Stimulated activated effector memory CD8-positive, alpha-beta T cell treated with anti-CD3 and anti-CD28 coated beads, Interleukin-12 subunit alpha, Interleukin-12 subunit beta, amount 100 ng/mL, for 72 hours (primary cell): Measurements from ENCODE around the gene PLOD3.
"Not testable (repeated sequence)": the region's sequence is repeated elsewhere in the genome, so short reads cannot be mapped to it uniquely, and the experiment has no call there.

Experiments
- ATAC-seq: fragments of 150-1000 bp; cut with Tn5 transposase; 2 replicates; pipeline ENCODE4 v1.10.0; 2021
- DNase-seq, 2 donors: peaks; one replicate each; pipeline ENCODE4 v3.0.0; 2021 to 2022; ENCODE audit warnings: low spot score in 2 of 2
- H3K27ac Mint-ChIP-seq: one replicate; pipeline ENCODE4 v1.8.0; 2022; ENCODE audit warnings: mild to moderate bottlenecking, mixed read lengths
- H3K36me3 Mint-ChIP-seq: one replicate; pipeline ENCODE4 v1.8.0; 2022; ENCODE audit warnings: mild to moderate bottlenecking, mixed read lengths
- H3K4me1 Mint-ChIP-seq: one replicate; pipeline ENCODE4 v1.8.0; 2022; ENCODE audit warnings: mixed read lengths
- H3K4me3 Mint-ChIP-seq: one replicate; pipeline ENCODE4 v1.8.0; 2022; ENCODE audit warnings: mild to moderate bottlenecking, mixed read lengths
- H3K9me3 Mint-ChIP-seq: one replicate; pipeline ENCODE4 v1.8.0; 2022; ENCODE audit warnings: mixed read lengths

The PLOD3 gene

DNA sequence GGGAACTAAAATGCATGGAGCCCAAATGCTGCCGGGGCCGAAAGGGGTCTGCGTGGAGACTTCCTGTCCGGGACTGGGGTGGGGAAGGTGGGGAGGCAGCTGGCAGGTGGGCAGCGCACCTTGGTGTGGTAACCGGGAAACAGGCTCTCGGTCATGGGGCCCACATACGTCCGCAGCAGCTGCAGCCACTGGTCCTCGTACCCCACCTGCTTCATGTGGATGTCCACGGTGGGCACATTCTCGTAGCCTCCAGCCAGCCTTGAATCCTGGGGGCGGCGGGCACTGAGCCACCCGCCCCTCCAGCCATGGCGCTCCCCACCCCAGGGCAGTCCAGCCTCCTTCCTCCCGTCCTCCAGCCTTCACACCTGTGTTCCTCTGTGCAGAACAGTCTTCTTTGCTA lies 9.9 kb downstream of the PLOD3 start:
- no peak overlapping the region for H3K27ac Mint-ChIP-seq
- ATAC-seq (no peak), DNase-seq (no peak)
- peaks cover 44% of the 10 kb centered on the region for H3K36me3 Mint-ChIP-seq
- peaks cover 7% of the 10 kb centered on the region for H3K4me1 Mint-ChIP-seq
- no peak overlapping the region for H3K4me3 Mint-ChIP-seq
- H3K9me3 Mint-ChIP-seq: no peaks in the 10 kb centered on the region

DNA sequence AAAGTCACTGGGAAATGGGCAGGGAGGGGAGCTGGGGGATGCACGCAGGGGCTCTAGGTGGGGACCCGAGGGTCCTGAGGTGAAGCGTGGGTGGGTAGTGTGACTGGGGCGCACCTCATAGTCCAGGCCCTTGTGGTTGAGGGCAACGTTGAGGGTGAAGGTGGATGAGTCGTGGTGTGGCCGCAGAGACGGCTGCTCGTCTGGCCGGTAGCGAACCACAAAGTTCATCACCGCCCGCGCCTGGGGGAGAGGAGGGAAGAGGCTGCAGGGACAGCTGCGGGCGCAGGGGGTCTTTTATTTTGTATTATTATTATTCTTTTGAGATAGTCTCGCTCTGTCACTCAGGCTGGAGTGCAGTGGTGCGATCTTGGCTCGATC lies 10.7 kb downstream of the PLOD3 start:
- DNase-seq (no peak), ATAC-seq (no peak)
- H3K36me3 Mint-ChIP-seq: peaks cover 40% of the 10 kb centered on the region
- no peak overlapping the region for H3K4me3 Mint-ChIP-seq
- H3K9me3 Mint-ChIP-seq: no peaks in the 10 kb centered on the region
- no peak overlapping the region for H3K27ac Mint-ChIP-seq
- H3K4me1 Mint-ChIP-seq: peaks cover 7% of the 10 kb centered on the region

DNA sequence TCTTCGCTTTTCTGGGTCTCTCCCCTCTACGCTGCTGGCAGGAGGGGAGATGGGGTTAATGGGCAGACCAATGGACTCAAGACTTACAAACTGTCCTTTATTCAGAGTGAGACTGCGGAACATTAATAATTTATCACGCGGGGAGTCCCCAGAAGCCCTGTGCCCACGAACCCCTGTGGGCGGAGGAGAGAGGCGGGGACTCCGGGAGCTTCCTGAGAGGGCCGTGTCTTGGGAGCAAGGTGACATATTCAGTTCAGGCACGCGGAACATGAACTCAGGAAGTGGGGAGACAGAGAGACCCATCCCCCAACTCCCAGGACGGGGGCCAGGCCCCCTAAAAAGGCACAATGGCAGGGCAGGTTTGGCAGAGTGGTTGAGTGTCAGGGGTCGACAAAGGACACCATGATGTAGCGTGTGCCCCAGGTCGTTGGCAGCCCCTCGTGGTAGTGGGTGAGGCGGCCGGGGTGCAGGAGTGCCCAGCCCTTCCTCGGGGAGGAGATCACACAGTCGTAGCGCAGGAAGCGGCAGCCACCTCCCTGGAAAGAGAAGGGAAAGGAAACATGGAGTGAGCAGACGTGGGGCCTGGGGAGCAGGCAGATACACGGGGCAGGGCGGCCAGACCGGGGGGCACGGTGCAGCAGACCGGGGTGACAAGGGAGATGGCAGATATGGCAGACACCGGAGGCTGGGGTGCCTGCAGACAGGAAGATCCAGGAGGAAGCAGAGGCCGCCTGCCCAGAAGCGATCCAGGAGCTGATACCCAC lies 11.3 kb downstream of the PLOD3 start:
- peaks cover 12% of the 10 kb centered on the region for H3K4me1 Mint-ChIP-seq

DNA sequence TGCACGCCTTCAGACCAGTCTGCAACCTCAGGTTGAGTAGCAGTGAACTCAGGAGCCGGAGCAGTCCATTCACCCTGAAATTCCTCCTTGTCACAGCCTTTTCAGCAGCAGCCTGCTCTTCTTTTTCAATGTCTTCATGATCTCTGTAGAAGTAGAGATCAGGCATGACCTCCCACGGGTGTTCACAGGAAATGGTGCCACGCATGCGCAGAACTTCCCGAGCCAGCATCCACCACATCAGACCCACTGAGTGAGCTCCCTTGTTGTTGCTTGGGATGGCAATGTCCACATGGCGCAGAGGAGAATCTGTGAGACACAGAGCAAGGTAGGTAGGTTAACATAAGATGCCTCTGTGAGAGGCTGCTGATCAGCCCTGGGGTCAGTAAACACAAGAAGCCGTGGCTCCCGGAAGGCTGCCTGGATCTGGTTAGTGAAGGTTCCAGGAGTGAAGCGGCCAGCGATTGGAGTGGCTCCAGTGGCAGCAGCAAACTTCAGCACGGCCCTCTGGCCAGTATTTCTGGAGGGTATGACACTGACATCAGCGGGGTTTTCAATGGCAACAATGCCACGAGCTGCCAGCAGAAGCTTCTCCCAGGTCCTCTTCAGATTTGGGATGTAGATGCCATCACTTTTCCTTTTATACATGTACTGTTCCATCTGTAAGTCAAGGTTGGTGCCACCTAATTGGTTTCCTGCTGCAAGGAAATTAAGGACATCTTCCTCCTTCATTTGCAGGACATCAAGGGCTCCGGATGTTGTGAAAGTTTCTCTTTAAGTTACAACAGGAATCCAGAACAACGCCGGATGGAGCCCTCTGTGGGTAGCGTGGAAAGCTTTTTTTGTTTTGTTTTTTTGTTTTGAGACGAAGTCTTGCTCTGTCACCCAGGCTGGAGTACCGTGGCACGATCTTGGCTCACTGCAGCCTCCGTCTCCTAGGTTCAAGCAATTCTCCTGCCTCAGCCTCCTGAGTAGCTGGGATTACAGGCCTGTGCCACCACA lies 13.3 kb downstream of the PLOD3 start:
- H3K4me1 Mint-ChIP-seq: peaks cover 17% of the 10 kb centered on the region
- H3K4me3 Mint-ChIP-seq: peak overlapping the region; percentile 21
- peaks cover 14% of the 10 kb centered on the region for H3K36me3 Mint-ChIP-seq
- not testable (repeated sequence) for H3K9me3 Mint-ChIP-seq, ATAC-seq, DNase-seq
- peak overlapping the region; percentile 49 for H3K27ac Mint-ChIP-seq

More for the DNA sequence above, 11.3 kb downstream of the PLOD3 start:
- no peak overlapping the region for H3K4me3 Mint-ChIP-seq
- peaks cover 34% of the 10 kb centered on the region for H3K36me3 Mint-ChIP-seq
- no peaks in the 10 kb centered on the region for H3K9me3 Mint-ChIP-seq
- no peak overlapping the region for H3K27ac Mint-ChIP-seq
- DNase-seq (no peak), ATAC-seq (no peak)

DNA sequence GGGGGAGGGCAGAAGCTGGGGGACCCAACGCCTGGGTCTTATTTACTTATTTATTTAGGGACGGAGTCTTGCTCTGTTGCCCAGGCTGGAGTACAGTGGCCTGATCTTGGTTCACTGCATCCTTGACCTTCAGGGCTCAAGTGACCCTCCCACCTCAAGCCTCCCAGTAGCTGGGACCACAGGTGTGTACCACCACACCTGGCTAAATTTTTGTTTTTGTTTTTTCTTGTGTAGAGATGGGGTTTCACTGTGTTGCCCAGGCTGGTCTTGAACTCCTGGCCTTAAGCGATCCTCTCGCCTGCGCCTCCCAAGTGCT lies 14.8 kb downstream of the PLOD3 start:
- H3K4me3 Mint-ChIP-seq: no peak overlapping the region
- ATAC-seq: no peak
- peaks cover 17% of the 10 kb centered on the region for H3K4me1 Mint-ChIP-seq
- no peaks in the 10 kb centered on the region for H3K9me3 Mint-ChIP-seq
- H3K27ac Mint-ChIP-seq: no peak overlapping the region
- DNase-seq: no peak
- H3K36me3 Mint-ChIP-seq: peaks cover 2% of the 10 kb centered on the region

DNA sequence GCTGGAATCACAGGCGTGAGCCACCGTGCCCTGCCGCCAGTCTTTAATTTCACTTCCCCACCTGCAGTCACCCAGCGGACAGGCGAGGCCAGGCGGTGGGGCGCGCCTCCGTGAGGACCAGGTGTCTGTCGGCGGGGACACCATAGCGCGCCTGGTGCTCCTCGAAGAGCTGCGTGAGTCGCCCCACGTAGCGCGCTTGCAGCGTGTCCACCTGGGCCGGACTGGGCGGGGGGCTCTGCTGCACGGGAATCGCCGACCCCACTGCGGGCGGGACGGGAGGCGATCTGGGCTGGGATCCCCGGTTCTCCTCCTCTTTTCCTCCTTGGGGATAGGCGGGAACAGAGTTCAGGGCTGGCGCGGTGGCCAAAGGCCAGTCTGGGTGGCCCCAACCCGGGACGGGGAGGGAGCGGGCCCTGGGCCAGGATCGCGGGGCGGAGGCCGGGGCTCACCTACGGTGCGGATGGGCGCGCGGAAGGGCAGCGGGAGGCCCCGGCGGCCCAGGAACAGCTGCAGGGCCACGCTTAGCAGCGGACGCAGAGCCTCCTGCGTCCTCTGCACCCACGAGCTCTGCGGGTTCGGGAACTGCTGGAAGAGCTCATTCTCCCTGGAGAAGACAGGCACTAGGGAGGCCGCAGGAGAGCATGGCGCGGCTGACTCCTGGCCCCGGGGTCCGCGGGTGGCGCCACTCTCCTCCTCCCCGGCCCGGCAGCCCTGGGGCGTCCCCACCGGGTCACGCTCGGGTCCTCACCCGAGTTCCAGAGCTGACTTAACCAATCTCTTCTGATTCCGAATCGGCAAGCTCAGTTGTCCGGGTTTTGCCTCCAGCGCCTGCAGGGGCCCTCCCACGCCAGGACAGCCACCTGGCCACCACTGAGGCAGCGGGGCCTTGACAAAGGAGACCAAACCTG lies 15.4 kb downstream of the PLOD3 start:
- Mint-ChIP-seq H3K4me1 (peaks cover 17% of the 10 kb centered on the region), H3K4me3 (peak overlapping the region; percentile 37), H3K27ac (no peak overlapping the region), H3K9me3 (no peaks in the 10 kb centered on the region), H3K36me3 (no peaks in the 10 kb centered on the region)
- ATAC-seq (peak; percentile 31), DNase-seq (no peak)

DNA sequence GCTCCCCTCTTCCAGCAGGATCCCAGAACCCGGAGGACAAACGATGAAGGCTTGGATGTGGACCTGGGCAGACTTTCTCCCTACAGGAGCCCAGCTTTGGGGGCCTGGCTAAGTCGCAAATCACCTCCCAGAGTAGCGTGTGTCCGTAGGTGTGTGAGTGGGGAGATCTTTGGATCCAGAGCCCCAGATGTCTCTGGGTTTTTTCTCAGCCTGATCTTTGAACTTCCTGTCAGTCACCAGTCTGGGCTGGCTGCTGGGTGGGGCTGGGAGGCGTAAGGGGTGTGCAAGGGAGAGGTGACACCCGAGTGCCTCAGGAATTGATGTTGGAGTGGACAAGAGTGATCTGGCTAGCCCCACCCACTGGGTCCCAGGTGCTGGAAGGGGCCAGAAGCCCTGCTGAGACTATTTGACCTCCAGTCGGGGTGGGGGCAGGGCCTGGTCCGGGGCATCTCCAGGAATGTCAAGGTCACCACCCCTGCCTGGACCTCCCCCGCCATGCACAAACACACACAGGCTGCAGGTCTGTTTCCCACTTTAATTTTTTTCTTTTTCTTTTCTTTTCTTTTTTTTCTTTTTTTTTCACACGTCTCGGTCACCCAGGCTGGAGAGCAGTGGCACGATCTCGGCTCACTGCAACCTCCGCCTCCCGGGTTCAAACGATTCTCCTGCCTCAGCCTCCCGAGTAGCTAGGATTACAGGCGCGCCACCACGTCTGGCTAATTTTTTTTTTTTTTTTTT lies 16.4 kb downstream of the PLOD3 start, which contains the start of gene MOGAT3:
Gene MOGAT3, minus strand, starts transcription at position 175 of the 738 bp plus-strand sequence. CDS start 182 bp downstream, outside the sequence.
- peak within 1 kb of the TSS; percentile 37 for H3K4me3 Mint-ChIP-seq

DNA sequence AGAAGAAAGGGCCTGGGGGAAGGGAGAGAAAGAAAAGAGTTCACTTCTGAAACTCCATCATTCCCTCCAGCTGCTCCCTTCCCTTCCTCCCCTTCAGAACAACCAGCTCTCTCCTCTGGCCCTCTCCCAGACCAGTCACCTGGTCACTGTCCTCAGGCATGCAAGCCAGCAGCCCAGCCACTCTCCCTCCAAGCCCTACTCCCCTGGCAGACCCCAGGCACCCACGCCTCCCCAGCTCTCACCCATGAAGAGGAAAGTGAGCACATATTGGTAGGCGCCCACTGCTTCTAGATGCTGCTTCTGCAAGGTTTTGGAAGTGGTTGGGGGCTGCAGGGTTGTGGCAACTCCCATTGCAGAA lies 16.9 kb downstream of the PLOD3 start:
- ATAC-seq: no peak
- H3K27ac Mint-ChIP-seq: peak overlapping the region; percentile 10
- H3K36me3 Mint-ChIP-seq: no peaks in the 10 kb centered on the region
- peak overlapping the region; percentile 37 for H3K4me3 Mint-ChIP-seq
- DNase-seq: no peak
- peaks cover 17% of the 10 kb centered on the region for H3K4me1 Mint-ChIP-seq
- no peaks in the 10 kb centered on the region for H3K9me3 Mint-ChIP-seq

More for the DNA sequence above, 16.4 kb downstream of the PLOD3 start, which contains the start of gene MOGAT3:
- no peaks in the 10 kb centered on the region for H3K36me3 Mint-ChIP-seq
- H3K27ac Mint-ChIP-seq: peak within 1 kb of the TSS; percentile 10
- peaks cover 17% of the 10 kb centered on the region for H3K4me1 Mint-ChIP-seq
- no peak for DNase-seq
- no peak for ATAC-seq
- no peaks in the 10 kb centered on the region for H3K9me3 Mint-ChIP-seq

DNA sequence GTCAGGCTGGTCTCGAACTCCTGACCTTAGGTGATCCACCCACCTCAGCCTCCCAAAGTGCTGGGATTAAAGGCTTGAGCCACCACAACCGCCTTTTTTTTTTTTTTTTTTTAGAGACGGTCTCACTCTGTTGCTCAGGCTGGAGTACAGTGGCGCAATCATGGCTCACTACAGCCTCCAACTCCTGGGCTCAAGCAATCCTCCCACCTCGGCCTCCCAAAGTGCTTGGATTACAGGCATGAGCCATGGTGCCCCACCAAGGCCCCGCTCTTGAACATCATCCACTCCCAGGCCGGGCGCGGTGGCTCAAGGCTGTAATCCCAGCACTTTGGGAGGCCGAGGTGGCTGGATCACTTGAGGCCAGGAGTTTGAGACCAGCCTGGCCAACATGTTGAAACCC lies 17.9 kb downstream of the PLOD3 start:
- H3K4me1 Mint-ChIP-seq: peaks cover 17% of the 10 kb centered on the region
- not testable (repeated sequence) for ATAC-seq, H3K4me3 Mint-ChIP-seq, H3K9me3 Mint-ChIP-seq, H3K36me3 Mint-ChIP-seq, H3K27ac Mint-ChIP-seq, DNase-seq

DNA sequence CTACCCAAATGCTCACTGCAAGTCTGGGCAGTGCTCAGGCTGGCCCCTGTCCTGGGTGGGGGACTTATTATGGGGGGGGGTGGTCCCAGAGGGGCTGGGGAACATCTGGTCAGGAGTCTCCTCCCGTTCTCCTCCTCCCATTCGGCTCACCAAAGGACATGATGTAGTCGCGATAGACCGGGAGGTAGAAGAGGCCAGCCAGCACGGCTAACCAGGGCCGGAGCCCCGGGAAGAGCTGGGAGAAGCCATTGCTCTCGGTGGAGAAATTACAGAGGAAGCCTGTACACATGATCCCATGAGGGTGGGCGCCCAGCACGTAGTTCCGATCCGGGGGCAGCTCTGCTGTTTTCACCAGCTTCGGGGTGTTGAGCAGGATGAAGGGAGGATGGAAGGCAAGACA lies 18.9 kb downstream of the PLOD3 start:
- H3K36me3 Mint-ChIP-seq: no peaks in the 10 kb centered on the region
- no peak for DNase-seq
- H3K4me1 Mint-ChIP-seq: peaks cover 11% of the 10 kb centered on the region
- ATAC-seq: no peak
- H3K9me3 Mint-ChIP-seq: no peaks in the 10 kb centered on the region
- no peak overlapping the region for H3K27ac Mint-ChIP-seq
- H3K4me3 Mint-ChIP-seq: no peak overlapping the region

DNA sequence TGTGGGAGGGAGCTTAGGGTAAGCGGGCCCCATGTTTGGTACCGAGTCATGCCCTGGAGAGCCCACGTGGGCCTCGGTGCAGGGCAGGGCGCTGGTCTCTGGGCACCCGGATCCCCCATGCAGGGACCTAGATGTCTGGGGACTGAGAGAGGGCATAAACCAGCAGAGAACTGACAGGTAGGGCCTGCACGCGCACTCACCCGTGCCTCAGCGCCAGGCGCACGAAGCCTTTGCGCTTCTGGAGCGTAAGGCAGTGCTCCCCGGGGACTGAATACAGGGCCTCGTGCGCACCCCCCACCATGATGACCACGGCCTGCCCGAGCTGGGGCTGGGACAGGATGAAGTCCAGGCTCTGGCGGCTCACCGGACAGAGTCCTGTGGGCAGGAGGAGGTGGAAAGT lies 19.4 kb downstream of the PLOD3 start:
- DNase-seq: no peak
- H3K9me3 Mint-ChIP-seq: no peaks in the 10 kb centered on the region
- peaks cover 10% of the 10 kb centered on the region for H3K4me1 Mint-ChIP-seq
- H3K4me3 Mint-ChIP-seq: no peak overlapping the region
- ATAC-seq: no peak
- no peak overlapping the region for H3K27ac Mint-ChIP-seq
- H3K36me3 Mint-ChIP-seq: no peaks in the 10 kb centered on the region

DNA sequence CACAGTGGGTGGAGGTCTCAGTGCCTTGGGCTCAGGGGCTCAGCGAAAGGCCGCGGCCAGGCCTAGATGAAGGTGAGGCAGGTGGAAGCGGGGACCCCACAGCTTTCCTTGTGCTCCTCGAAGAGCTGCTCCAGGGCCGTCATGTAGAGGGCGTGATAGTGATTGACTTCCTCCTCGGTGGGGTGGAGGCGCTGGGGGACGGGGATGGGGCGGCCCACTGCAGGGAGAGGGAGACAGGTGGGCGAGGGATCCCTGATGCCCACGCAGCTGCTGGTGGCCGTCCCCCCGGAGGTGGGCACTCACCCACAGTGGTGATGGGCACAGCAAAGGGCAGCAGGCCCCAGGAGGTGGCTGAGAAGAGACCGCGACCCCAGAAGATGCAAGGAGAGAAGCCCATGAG lies 21.5 kb downstream of the PLOD3 start:
- H3K9me3 Mint-ChIP-seq: no peaks in the 10 kb centered on the region
- no peak overlapping the region for H3K27ac Mint-ChIP-seq
- no peak for ATAC-seq
- no peaks in the 10 kb centered on the region for H3K36me3 Mint-ChIP-seq
- H3K4me3 Mint-ChIP-seq: no peak overlapping the region
- peaks cover 9% of the 10 kb centered on the region for H3K4me1 Mint-ChIP-seq
- DNase-seq: no peak

DNA sequence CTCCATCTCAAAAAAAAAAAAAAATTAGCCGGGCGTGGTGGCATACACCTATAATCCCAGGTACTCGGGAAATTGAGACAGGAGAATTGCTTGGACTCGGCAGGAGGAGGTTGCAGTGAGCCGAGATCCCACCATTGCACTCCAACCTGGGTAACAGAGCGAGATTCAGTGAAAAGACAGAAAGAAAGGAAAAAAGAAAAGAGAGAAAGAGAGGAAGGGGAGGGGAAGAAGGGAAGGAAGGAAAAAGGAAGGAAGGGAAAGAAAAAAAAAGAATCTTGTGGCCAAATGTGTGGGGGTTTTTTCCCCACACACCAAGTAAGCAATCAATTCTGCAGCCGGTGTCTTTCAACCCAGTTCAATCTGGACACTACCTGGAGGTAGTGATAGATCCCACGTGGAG lies 28.3 kb downstream of the PLOD3 start:
- no peaks in the 10 kb centered on the region for H3K36me3 Mint-ChIP-seq
- DNase-seq: no peak
- no peak overlapping the region for H3K4me3 Mint-ChIP-seq
- peaks cover 6% of the 10 kb centered on the region for H3K4me1 Mint-ChIP-seq
- H3K27ac Mint-ChIP-seq: no peak overlapping the region
- H3K9me3 Mint-ChIP-seq: no peaks in the 10 kb centered on the region
- ATAC-seq: no peak

DNA sequence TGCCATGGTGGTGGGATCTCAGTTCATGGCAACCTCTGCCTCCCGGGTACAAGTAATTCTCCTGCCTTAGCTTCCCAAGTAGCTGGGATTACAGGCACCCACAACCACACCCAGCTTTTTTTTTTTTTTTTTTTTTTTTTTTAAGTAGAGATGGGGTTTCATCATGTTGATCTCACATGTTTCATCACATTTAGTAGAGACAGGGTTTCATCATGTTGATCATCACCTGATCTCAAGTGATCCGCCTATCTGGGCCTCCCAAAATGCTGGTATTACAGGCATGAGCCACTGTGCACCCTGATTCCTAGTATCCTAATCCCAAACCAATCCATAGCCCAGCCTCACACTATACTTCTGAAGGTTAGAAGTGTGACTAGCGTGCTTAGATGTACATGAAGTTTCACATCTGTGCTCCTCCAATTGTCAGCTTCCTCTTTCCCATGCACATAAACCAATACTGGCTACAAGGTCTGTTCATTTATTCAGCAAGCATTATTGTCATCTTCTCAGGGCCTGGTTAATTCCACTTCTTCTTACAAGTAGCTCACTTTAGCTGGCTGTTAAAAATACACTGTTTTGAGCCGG lies 30.4 kb downstream of the PLOD3 start:
- ATAC-seq (no peak), DNase-seq (no peak)
- Mint-ChIP-seq H3K4me3 (no peak overlapping the region), H3K4me1 (no peaks in the 10 kb centered on the region), H3K36me3 (no peaks in the 10 kb centered on the region), H3K27ac (no peak overlapping the region), H3K9me3 (no peaks in the 10 kb centered on the region)
